GM21515 (cell line): ENCODE data around the gene PPP2R5D.
"Not testable (repeated sequence)": the region's sequence is repeated elsewhere in the genome, so short reads cannot be mapped to it uniquely, and the experiment has no call there.

Source experiments
- ATAC-seq: cut with Tn5 transposase; IDR thresholded peaks from one replicate; pipeline ENCODE4 v1.9.1; 2021; ENCODE audit not compliant: unreplicated experiment

The PPP2R5D gene

DNA sequence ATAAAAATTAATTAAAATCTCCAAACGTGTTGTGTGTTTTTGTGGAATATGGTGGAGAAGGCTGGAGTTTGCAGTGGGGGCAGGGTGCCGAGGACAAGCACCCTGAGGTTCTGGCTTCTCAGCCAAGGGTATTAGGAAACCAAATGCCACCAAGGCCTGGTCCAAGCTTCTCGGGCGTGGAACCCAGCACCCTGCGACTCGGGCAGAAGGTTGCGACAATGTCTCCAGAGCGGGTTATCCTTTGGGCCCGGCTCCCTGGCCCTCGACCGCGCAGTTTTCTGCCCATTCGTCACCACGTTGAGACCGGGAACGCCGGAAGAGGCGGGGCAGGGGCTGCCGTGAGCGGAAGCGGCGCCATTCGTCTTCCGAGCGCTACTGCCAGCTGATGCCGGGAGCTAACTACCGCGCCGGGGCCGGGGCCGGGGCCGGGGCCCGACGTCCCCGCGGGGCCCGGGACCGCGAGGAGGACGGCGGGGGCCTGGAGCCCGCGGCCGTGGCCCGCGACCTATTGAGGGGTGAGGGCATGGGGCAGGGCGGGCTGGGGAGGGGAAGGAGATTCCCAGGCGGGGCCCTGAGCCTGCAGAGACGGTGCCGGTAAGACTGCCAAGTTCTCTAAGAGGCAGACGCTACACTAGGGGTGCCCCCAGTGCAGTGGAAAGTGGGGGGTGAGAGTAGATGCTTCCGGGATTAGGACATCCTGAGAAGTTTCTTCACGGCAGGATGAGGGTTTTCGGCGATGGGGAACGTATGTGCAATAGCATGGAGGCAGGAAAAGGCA, 37.1 kb downstream of the PPP2R5D start, which contains the start of gene RRP36:
Gene RRP36 (plus strand): TSS at position 354 of the 778 bp plus-strand sequence. CDS start 32 bp downstream, at position 386.
- ATAC-seq, result peak; percentile 56

DNA sequence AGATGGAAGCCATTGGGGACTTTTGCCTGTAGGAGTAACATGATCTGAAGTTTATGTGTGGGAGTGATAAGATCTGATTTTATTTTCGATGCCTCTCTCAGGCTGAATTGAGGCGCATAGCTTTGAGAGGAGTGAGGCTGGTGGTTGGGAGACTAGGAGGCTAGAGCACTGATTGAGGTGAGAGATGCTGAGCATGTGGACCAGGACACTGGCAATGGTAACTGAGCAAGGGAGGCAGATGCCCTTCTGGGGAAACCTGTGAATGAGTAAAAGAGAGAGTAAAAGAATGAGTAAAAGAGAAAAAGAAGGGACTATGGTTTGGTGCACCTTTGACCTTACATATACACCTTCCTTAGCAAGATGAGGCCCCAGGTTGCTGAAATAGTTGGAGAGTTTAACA, 40.1 kb downstream of the PPP2R5D start:
- ATAC-seq, result no peak

DNA sequence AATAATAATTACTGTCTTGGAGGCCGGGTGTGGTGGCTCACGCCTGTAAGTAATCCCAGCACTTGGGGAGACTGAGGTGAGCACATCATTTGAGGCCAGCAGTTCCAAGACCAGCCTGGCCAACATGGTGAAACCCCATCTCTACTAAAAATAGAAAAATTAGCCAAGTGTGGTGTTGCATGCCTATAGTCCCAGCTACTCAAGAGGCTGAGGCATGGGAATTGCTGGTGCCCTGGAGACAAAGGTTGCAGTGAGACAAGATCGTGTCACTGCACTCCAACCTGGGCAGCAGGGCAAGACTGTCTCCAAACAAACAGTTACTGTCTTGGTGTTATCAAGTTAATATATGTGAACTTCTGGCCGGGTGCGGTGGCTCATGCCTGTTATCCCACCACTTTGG, 42.0 kb downstream of the PPP2R5D start:
- no peak for ATAC-seq

DNA sequence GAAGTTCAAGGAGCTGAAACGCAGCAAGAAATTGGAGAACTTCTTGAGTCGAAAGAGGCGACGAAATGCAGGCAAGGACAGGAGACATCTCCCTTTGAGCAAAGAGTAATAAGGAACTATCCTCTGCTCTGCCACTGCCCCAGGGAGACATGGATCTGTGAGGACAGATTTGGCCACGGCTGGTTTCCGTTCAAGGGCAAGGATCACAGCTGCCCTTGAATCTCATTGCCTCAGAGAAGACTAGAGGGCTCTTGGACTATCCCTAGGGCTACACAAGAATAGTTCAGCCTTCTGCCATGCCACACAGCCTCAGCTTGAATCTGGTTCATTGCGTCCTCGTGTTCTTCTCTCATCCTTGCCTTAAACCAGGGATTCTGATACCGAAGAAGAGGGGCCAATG, 44.8 kb downstream of the PPP2R5D start:
- ATAC-seq, result no peak

DNA sequence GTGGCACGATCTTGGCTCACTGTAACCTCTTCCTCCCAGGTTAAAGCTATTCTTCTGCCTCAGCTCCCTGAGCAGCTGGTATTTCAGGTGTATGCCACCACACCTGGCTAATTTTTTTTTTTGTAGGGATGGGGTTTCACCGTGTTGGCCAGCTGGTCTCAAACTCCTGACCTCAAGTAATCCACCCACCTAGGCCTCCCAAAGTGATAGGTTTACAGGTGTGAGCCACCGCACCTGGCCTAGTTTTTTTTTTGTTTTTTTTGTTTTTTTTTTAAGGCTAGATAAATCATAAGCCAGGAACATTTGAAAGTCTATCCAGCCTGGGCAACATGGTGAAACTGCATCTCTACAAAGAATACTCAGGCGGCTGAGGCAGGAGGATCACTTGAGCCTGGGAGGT, 48.0 kb downstream of the PPP2R5D start:
- ATAC-seq, result no peak

DNA sequence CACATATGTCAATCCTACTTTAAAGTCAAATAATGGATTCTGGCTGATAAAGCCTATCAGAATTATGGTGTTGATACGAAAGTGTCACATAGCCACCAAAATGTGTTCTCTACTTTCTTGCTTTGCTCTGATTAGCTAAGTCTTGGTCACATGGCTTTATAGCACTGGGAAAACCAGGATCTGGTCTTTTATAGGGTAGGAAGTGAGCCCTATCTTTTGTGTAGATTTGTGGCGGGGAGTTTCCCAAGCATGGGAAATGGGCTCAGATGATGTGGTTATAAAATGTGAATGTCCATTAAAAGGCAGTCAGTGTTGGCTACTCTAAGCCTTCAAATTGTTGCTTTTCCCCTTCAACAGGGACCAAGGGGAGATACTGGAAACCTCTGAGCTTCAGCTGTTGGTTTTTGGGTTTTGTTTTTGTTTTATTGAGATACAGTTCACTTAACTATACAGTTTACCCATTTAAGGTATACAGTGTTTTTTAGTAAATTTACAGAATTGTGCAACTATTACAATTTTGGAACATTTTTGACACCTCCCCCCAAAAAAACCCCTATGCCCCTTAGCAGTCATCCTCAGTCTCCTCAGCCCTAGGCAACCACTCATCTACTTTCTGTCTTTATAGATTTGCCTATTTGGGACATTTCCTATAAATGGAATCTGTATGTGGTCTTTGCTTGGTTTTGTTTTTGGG, 49.3 kb downstream of the PPP2R5D start:
- ATAC-seq, result no peak

DNA sequence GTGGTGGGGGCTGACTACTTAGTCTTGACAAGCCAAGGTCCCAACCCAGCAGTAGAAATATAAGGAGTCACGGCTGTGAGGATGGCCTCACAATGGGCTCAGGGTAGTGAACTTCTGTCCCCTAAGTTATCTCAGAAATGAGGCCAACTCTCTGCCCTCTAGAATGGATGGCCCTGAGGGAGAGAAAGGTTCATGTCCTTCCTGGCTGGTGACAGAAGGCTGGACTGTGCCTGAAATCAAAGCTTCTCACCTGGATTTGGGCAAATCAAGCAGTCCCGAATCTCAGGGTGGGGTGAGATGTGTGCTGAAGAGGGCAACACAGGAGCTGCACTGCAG, 49.8 kb downstream of the PPP2R5D start:
- no peak for ATAC-seq

DNA sequence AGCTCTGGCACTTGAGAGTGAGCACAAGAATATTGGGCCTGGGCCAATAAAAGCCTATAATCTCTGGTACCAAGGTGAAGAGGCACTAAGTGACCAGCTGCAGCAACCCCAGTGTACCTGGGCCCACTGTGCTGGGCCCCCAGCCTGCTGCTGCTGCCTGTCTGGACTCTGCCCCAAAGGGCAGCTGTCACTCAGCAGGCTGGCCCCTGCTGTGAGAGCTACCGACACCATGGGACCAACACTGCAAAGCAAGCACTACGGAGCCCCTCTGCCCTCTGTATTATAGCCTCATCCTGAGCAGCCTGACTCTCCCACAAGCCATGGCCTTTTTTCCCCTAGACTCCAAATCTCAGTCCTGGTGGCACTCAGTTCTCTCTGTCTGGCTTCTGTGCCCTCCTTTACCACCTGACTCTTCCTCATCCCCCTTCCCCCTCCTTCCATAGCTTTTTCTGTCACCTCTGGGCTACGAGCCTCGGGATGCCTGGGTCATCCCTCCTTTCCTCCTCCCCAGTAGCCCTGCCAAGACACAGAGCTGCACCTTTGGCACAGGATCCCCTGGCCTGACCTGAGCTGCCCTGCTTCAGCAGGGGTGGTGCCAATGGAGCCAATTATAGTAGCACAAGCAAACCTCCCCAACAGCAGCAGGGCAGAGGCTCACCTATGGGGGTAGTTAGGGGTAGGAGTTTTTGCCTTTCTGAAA, 51.3 kb downstream of the PPP2R5D start:
- no peak for ATAC-seq

DNA sequence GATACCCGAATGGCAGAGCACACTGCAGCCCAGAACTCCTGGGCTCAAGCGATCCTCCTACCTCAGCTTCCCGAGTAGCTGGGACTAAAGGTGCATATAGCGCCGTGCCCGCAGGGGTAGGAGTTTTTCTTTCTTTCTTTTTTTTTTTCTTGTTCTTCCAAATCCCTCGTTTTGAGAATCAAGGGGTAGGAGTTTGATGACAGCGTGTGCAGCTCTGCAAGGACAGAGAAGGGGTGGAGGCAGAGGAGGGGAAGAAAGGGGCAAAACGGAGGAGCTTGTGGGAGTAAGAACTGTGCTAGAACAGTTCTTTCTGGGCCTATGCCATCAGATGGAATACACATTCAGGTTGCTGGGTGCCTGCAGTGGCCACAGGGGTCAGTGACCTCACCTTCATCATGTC, 52.3 kb downstream of the PPP2R5D start:
- ATAC-seq, result no peak

DNA sequence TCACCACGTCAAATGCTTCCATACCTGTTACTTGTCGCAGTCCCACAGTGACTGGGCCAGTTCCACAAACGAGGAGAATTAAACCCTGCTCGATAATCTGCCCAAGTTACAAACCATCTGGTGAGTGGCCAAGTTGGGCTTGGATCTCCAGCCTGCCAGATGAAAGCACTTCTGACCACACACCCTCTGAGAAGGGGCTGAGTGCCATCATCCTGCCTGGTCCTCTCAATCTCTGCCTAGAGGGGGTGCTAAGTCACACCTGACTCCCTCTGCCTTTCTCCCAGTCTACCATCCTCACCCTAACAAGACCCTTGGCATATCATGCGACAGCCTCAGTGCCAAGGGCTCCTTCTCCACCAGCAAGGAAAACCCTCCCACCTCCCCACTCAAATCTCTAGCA, 52.8 kb downstream of the PPP2R5D start:
- no peak for ATAC-seq

DNA sequence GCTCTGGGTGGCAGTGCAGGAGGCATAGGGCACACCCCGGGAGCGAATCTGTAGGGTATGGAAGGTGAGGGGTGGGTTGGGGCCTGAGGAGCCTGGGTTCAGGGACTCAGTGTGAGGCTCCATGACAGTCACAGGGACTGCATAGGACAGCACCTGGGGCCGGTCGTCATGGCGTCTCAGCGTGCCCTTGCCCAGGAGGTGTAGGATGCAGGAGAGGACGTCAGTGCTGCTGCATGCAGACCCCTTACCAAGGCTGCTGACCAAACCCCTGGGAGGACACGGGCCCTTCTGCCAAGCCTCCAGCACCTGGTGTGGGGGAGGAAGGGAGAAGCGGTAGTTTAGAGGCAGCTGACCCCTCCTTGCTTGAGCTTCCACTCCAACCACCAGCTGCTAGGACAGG, 53.3 kb downstream of the PPP2R5D start:
- ATAC-seq, result no peak

DNA sequence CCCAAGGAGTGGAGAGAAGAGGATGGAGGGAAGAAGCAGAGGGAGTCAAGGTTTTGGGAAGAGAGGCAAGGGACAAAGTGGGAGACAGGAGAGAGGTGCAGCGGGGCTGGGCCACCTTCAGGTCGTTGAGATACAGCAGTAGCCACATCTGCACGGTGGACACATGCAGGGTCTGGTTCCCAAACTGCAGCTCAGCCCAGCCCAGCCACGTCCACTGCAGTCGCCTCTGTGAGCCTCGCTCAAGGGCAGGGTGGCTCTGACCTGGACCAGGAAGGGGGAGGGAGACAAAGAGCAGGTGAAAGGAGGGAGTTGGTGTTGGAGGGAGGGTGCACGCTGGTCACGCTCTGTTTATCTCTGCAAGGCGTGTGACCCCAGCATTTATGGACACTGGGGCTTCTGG, 54.4 kb downstream of the PPP2R5D start:
- no peak for ATAC-seq

DNA sequence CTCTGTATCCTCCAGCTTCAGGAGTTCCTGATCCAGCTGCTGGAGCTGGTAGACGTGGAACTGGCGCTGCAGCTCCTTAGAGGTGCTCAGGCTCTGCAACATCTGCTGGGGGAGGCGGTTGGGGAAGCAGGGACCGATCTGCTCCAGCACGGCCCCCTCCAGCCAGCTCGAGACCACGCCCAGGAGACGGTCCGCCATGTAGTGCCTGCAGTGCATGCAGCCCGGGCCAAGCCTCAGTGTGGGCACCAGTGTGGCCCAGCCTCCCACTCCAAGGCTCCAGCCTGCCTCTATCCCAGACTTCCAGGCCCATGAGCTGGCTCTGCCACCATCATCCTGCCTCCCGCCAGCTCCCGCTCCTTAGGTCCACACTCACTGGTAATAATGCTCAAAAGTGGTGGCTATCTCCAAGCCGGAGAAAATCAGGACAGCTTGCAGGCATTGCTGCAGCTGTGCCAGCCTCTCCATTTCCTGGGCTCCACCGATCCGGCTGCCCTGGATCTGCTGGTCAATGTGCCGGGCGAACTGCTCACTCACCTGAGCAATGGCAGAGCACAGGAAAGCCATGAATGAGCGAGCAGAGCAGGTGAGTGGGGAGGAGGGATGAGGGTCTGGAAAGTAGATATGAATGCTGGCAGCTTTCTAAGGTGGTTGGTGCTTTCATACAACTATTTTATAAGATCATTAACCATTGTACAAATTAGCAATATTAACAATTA, 56.3 kb downstream of the PPP2R5D start:
- no peak for ATAC-seq

DNA sequence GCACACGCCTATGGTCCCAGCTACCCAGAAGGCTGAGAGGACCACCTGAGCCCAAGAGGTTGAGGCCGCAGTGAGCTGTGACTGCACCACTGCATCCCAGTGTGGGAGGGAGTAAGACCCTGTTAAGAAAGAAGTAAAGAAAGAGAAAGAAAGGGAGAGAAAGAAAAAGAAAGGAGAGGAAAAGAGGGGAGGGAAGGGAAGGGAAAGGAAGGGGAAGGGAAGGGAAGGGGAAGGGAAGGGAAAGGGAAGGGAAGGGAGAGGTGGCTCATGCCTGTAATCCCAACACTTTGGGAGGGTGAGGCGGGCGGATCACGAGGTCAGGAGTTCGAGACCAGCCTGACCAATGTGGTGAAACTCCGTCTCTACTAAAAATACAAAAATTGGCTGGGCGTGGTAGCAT, 57.1 kb downstream of the PPP2R5D start:
- not testable (repeated sequence) for ATAC-seq

DNA sequence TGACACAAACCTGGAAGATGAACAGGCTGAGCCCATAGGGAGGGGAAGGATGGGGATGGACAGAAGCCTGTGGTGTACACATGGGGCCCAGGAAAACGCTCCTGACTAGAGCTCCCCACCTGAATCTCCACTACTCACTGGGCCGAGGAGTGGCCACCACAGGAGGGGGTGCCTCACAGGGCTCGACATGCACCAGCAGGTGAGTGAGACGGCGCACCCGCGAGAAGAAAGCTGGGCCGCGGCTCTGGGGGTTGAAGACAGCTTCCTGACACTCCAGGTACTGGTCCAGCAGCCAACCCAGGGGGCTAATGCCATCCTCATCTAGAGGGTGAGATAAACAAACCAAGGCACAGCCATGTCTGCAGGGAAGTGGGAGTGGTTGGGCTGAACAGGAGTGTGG, 58.9 kb downstream of the PPP2R5D start:
- ATAC-seq, result no peak

DNA sequence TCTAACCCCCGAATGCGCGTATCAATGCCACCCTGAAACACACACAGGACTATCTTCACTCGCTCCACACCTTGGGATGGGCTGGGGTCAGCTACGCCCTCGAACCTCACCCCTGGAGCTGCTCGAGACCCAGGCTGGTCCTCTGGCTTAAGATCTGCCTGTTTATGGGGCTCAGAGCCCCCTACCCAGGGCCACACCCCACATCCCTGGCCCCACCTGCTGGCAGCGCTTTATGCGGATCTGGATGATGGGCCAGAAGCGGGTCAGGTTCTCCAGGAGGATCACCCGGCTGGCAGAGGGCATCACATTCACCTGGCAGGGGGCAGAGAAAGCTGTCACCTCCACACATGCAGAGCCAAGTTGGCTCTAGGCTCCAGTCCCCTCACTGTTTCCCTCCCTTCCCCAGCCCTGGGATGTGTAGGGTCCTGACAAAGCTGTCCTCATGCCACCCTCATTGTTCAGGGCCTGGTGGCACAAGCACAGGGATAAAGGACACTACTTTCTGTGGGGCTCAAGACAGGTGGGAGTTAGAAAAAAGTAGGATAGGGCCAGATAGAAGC, 61.1 kb downstream of the PPP2R5D start:
- ATAC-seq, result no peak

DNA sequence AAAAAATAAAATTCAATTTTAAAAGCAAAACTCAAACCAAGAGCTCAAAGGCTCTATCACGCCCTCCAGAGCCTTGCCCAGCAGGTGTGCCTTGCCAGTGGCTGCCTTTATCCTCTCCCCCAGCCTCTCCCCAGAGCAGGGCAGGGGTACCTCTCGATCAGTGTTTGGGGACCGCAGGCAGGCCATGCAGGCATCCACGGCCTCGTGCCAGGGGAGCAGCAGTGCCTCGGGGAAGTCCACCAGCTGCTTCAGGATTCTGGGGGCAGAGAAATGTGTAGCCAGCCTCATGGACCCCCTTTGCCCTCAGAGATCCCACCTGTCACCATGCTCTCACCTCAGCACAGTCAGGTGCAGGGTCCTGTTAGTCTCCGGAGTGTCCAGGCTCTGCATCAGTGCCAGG, 63.6 kb downstream of the PPP2R5D start:
- no peak for ATAC-seq

DNA sequence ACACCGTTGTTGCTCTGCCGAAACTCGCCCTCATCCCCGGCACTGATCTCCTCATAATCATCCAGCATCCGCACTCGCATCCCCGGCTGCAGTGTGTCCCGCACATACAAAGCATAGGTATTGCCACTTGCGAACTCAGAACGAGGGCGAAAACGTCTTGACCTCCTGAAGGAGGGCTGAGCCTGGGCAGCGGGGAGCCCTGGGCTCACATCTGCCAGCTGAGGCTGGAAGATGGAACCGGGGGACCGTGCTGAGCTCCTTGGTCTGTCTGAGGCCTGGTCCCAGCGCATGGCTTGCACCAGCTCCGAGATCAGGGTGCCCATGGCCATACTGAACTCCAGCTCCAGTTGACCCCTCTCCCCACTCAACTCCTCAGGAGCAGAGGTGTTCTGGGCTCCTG, 66.6 kb downstream of the PPP2R5D start:
- ATAC-seq, result no peak

DNA sequence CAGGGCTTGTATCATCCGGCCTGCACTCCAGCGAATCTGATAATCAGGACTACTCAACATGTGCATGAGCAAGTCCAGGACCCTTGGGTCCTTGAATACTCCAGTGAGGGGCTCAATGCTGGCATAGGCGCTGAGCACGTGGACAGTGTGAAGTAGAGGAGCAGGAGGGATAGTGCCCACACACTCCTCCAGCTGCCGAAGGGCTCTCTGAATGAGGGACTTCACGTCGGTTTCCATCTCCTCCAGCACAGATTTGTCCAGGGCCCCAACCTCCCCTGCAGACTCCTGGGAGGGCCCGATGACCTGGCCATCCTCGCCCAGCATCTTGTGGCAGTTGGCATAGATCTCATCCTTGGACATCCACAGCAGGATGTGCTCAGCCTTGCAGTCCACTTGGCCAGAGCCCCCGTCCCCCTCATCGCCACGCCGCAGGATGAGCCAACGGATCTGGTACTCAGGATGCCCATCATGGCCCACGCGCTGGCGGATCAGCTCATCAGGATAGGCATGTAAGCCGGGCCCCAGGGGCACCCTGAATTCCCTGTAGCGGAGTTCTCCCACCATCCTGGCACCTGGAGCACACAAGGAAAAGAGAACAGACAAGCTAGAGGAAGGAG, 68.0 kb downstream of the PPP2R5D start:
- no peak for ATAC-seq

DNA sequence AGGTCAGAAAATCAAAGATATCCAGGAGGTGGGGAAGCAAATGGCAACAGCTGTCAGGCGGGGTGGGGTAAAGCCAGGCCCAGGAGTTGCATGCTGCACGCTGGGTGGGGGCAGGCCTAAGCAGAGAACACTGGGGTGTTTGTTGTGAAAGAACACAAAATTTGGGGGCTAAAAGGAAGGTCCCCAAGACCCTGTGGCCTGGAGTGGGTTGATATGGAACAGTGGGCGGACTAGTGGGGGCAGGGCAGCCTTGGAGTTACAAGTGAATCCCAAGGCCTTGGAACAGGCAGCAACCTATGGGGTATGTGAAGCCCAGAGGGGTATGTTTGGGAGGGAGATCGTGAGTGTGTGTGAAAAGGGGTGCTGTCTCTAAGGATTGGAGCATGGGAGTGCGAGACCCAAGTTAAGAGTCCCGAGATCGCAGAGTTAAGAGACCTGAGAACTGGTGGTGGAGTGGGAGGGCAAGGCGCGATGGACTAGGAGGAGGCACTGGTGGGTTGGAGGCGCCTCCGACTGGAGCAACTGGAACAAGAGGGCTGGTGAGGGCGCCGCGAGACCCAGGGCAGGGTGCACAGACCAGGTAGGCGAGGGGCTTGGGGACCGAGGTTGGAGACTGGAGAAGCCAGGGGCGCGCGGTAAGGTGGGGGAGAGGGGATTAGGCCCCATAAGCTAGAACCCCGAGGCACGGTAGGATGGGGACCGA, 68.6 kb downstream of the PPP2R5D start:
- no peak for ATAC-seq
